BJ (cell line): ENCODE data around the gene PARVA. TPM values are rescaled to one million over a fixed set of nuclear protein-coding genes. Genes with fewer than 3 reads are reported as not detected.

ENCODE experiments used
- CTCF ChIA-PET: fragments of 350-600 bp; formaldehyde crosslinking; extraction: SDS; loops from one replicate; lab custom pipeline; 2021; ENCODE audit warnings: antibody characterized with exemption, inconsistent platforms; lab: Yijun Ruan, JAX
- POLR2A ChIA-PET: fragments of 300-600 bp; sonication (Branson Sonifier 250); formaldehyde crosslinking; extraction: SDS; loops from one replicate; lab custom pipeline; 2021; ENCODE audit warnings: antibody characterized with exemption; lab: Charles Lee
- DNase-seq: peaks from one replicate; pipeline ENCODE4 v3.0.0-alpha.2; 2011; ENCODE audit warnings: low read depth
- H3K27me3 ChIP-seq: 2 replicates; pipeline ENCODE4 v1.6.0; 2011; ENCODE audit warnings: low read length; ENCODE audit not compliant: control insufficient read depth, insufficient read depth
- H3K36me3 ChIP-seq: 2 replicates; pipeline ENCODE4 v1.5.1; 2011; ENCODE audit warnings: low read length; ENCODE audit not compliant: control insufficient read depth, insufficient read depth
- H3K4me3 ChIP-seq: 2 replicates; pipeline ENCODE4 v1.5.1; 2011; ENCODE audit warnings: low read depth, mild to moderate bottlenecking, control low read depth, low read length
- CTCF ChIP-seq: IDR thresholded peaks from 2 replicates; pipeline ENCODE4 v1.5.1; 2011; ENCODE audit warnings: low read depth, mild to moderate bottlenecking, control low read depth, inconsistent platforms, low read length, moderate library complexity; ENCODE audit not compliant: insufficient read depth
- polyA plus RNA-seq: library from polyadenylated mRNA; depleted of rRNA; stranded (reverse); fragments of >200 nt; gene quantifications from 2 replicates; pipeline ENCODE4 v1.2.3, GENCODE V29; 2011

The PARVA gene
- polyA plus RNA-seq, 1 experiment, result 143 TPM

GRCh38 chr11:12454782-12455181, 77.4 kb downstream of the PARVA start:
- POLR2A ChIA-PET, result no interaction called here
- no peak for DNase-seq
- CTCF ChIA-PET, result interaction anchor here (1.2 kb wide), 1 partner anchor 24 kb away, joined by 3 read pairs; no protein-coding TSS in a partner anchor
- TF ChIP-seq CTCF, result no peak
- no peaks in the 10 kb centered on the region; the same call in 1 of the 2 replicates for H3K36me3 ChIP-seq
- no peak overlapping the region for H3K4me3 ChIP-seq
- H3K27me3 ChIP-seq, result no peaks in the 10 kb centered on the region

- Histone ChIP-seq H3K27me3 (no peaks in the 10 kb centered on the region), H3K4me3 (no peak overlapping the region), H3K36me3 (no peaks in the 10 kb centered on the region; the same call in 1 of the 2 replicates)
- TF ChIP-seq CTCF, result no peak
- no peak for DNase-seq
- POLR2A ChIA-PET, result interaction anchor here (0.6 to 1.1 kb wide), 5 partner anchors 21 to 79 kb away, joined by 3 read pairs; partner anchors contain the start of gene PARVA
- CTCF ChIA-PET, result interaction anchor here (0.8 to 1.2 kb wide), 3 partner anchors 25 to 36 kb away, joined by 3 read pairs; no protein-coding TSS in a partner anchor
These were observed 78.6 kb downstream of the PARVA start for GRCh38 chr11:12455938-12456337.

GRCh38 chr11:12456651-12457579, 79.5 kb downstream of the PARVA start:
- Histone ChIP-seq H3K27me3 (no peaks in the 10 kb centered on the region), H3K4me3 (no peak overlapping the region), H3K36me3 (no peaks in the 10 kb centered on the region; the same call in 1 of the 2 replicates)
- DNase-seq, result no peak
- ChIA-PET POLR2A (interaction anchor here (1.1 kb wide), 1 partner anchor 80 kb away, joined by 3 read pairs; the partner anchor contains the start of gene PARVA), CTCF (interaction anchor here (0.8 to 1.3 kb wide), 3 partner anchors 16 to 45 kb away, joined by 3 read pairs; no protein-coding TSS in a partner anchor)
- no peak for TF ChIP-seq CTCF

GRCh38 chr11:12458042-12458441, 80.7 kb downstream of the PARVA start:
- no peak overlapping the region for H3K4me3 ChIP-seq
- ChIA-PET CTCF (interaction anchor here (1.3 to 1.5 kb wide), 2 partner anchors 46 to 83 kb away, joined by 3 read pairs; no protein-coding TSS in a partner anchor), POLR2A (no interaction called here)
- no peak for DNase-seq
- no peaks in the 10 kb centered on the region for H3K27me3 ChIP-seq
- no peaks in the 10 kb centered on the region for H3K36me3 ChIP-seq
- no peak for TF ChIP-seq CTCF

GRCh38 chr11:12459374-12459773, 82.0 kb downstream of the PARVA start:
- ChIA-PET POLR2A (no interaction called here), CTCF (no interaction called here)
- H3K36me3 ChIP-seq, result no peaks in the 10 kb centered on the region
- no peak overlapping the region for H3K4me3 ChIP-seq
- no peak for TF ChIP-seq CTCF
- no peak for DNase-seq
- H3K27me3 ChIP-seq, result no peaks in the 10 kb centered on the region
